Prostate gland (tissue), 2 donors: ENCODE results near the gene POLR2F.

Source experiments
- CTCF ChIP-seq, 4 experiments: fragments of 200-600 bp in 2 of 4; fragments of 450-650 bp in 2 of 4; sonication (generic) in 2 of 4; IDR thresholded peaks; 1 replicate in 3 of 4; 2 replicates in 1 of 4; pipeline ENCODE4 v1.5.1; 2016 to 2019; ENCODE audit warnings: antibody characterized with exemption in 4 of 4, mild to moderate bottlenecking in 2 of 4, moderate library complexity in 2 of 4
- POLR2AphosphoS5 ChIP-seq: sonication (generic); formaldehyde crosslinking; IDR thresholded peaks from one replicate; pipeline ENCODE4 v1.6.1; 2017; ENCODE audit warnings: antibody characterized with exemption

- no peak for TF ChIP-seq CTCF (IDR thresholded peaks at IDR 0.05)
- no peak for TF ChIP-seq POLR2AphosphoS5
These were observed 43.2 kb downstream of the POLR2F start for GRCh38 chr22:37996515-37997246.
